IMR-90 (cell line): Measurements from ENCODE around the gene PSMD8. TPM values are rescaled to one million over a fixed set of nuclear protein-coding genes. Genes with fewer than 3 reads are reported as not detected.

ENCODE experiments used
- ATAC-seq: fragments of 200-7000 bp; cut with Tn5 transposase; 2 replicates; pipeline ENCODE4 v1.9.1; 2020; ENCODE audit warnings: low read depth, mild to moderate bottlenecking, moderate library complexity
- BruUV-seq: library from RNA; stranded (reverse); fragments of 400-500 nt; replicated peaks from 2 replicates; lab custom pipeline; 2021; lab: Mats Ljungman, UMichigan
- CTCF ChIA-PET: fragments of 300-600 bp; formaldehyde crosslinking; extraction: SDS; loops from one replicate; lab custom pipeline; 2021; ENCODE audit warnings: antibody characterized with exemption; lab: Yijun Ruan, JAX
- POLR2A ChIA-PET: fragments of 300-600 bp; sonication (Branson Sonifier 250); formaldehyde crosslinking; loops from one replicate; lab custom pipeline; 2022; ENCODE audit warnings: antibody characterized with exemption; ENCODE audit not compliant: unreplicated experiment; lab: Charles Lee
- DNase-seq: peaks from one replicate; pipeline ENCODE4 v3.0.0; 2013
- H2AFZ ChIP-seq: replicated peaks from 2 replicates; pipeline ENCODE3; 2013; ENCODE audit warnings: low read length, mild to moderate bottlenecking; ENCODE audit not compliant: poor library complexity
- H2AK5ac ChIP-seq: 2 replicates; pipeline ENCODE4 v1.6.1; 2013; ENCODE audit warnings: low read depth, low read length, inconsistent platforms
- H2AK9ac ChIP-seq: replicated peaks from 2 replicates; pipeline ENCODE3; 2013; ENCODE audit warnings: mild to moderate bottlenecking, low read depth, low read length, moderate library complexity; ENCODE audit not compliant: poor library complexity
- H2BK120ac ChIP-seq: 2 replicates; pipeline ENCODE4 v1.6.1; 2013; ENCODE audit warnings: low read depth, low read length, inconsistent platforms
- H2BK15ac ChIP-seq: 3 replicates; pipeline ENCODE4 v1.6.1; 2013; ENCODE audit warnings: low read depth, low read length, inconsistent platforms
- H2BK20ac ChIP-seq: 2 replicates; pipeline ENCODE4 v1.6.1; 2013; ENCODE audit warnings: low read depth, mild to moderate bottlenecking, inconsistent platforms, low read length, moderate library complexity
- H2BK5ac ChIP-seq: 2 replicates; pipeline ENCODE4 v1.6.1; 2013; ENCODE audit warnings: mild to moderate bottlenecking, low read depth, low read length, inconsistent platforms; ENCODE audit not compliant: poor library complexity, severe bottlenecking
- H3K14ac ChIP-seq: replicated peaks from 2 replicates; pipeline ENCODE4 v1.6.1; 2013; ENCODE audit warnings: low read depth, low read length, inconsistent platforms
- H3K18ac ChIP-seq: 2 replicates; pipeline ENCODE4 v1.6.1; 2013; ENCODE audit warnings: low read depth, low read length, control low read depth
- H3K23ac ChIP-seq: 2 replicates; pipeline ENCODE4 v1.6.1; 2013; ENCODE audit warnings: low read depth, low read length, inconsistent platforms
- H3K27ac ChIP-seq: 2 replicates; pipeline ENCODE4 v1.5.1; 2013; ENCODE audit warnings: mild to moderate bottlenecking, control low read depth, low read length; ENCODE audit not compliant: insufficient read depth
- H3K27me3 ChIP-seq: 2 replicates; pipeline ENCODE4 v1.6.1; 2013; ENCODE audit warnings: low read length; ENCODE audit not compliant: control insufficient read depth, insufficient read depth
- H3K36me3 ChIP-seq: 2 replicates; pipeline ENCODE4 v1.6.1; 2013; ENCODE audit warnings: low read length, mixed read lengths; ENCODE audit not compliant: control insufficient read depth, insufficient read depth
- H3K4ac ChIP-seq: 2 replicates; pipeline ENCODE4 v1.6.1; 2013; ENCODE audit warnings: low read depth, low read length, inconsistent platforms
- H3K4me1 ChIP-seq: 2 replicates; pipeline ENCODE4 v1.6.1; 2013; ENCODE audit warnings: low read length, mixed read lengths; ENCODE audit not compliant: control insufficient read depth, insufficient read depth
- H3K4me2 ChIP-seq: 2 replicates; pipeline ENCODE4 v1.6.1; 2013; ENCODE audit warnings: low read depth, mild to moderate bottlenecking, control low read depth, low read length, moderate library complexity
- H3K4me3 ChIP-seq: 2 replicates; pipeline ENCODE4 v1.5.1; 2013; ENCODE audit warnings: low read depth, mild to moderate bottlenecking, control low read depth, low read length, moderate library complexity; ENCODE audit not compliant: insufficient read depth
- H3K56ac ChIP-seq: 2 replicates; pipeline ENCODE4 v1.6.1; 2013; ENCODE audit warnings: low read length, inconsistent platforms; ENCODE audit not compliant: insufficient read depth; ENCODE audit errors: extremely low read depth
- H3K79me1 ChIP-seq, 2 experiments: 2 replicates each; pipeline ENCODE4 v1.6.1; 2013; ENCODE audit warnings: low read length in 2 of 2, inconsistent platforms in 1 of 2, low read depth in 1 of 2
- H3K9ac ChIP-seq: 2 replicates; pipeline ENCODE4 v1.6.1; 2013; ENCODE audit warnings: low read depth, low read length, control low read depth
- H3K9me1 ChIP-seq: 2 replicates; pipeline ENCODE4 v1.6.1; 2013; ENCODE audit warnings: low read length, inconsistent platforms; ENCODE audit not compliant: insufficient read depth
- H3K9me3 ChIP-seq: 2 replicates; pipeline ENCODE4 v1.6.1; 2013; ENCODE audit warnings: low read length; ENCODE audit not compliant: control insufficient read depth, insufficient read depth
- H4K20me1 ChIP-seq: 2 replicates; pipeline ENCODE4 v1.6.1; 2013; ENCODE audit warnings: low read length, inconsistent platforms; ENCODE audit not compliant: insufficient read depth
- H4K5ac ChIP-seq: 2 replicates; pipeline ENCODE4 v1.6.1; 2013; ENCODE audit warnings: mild to moderate bottlenecking, low read depth, low read length, control low read depth
- H4K8ac ChIP-seq, 2 experiments: 2 replicates each; pipeline ENCODE4 v1.6.1; 2013; ENCODE audit warnings: low read depth in 2 of 2, low read length in 2 of 2, control low read depth in 1 of 2, inconsistent platforms in 1 of 2
- H4K91ac ChIP-seq: 2 replicates; pipeline ENCODE4 v1.6.1; 2013; ENCODE audit warnings: low read depth, low read length, inconsistent platforms; ENCODE audit not compliant: insufficient read depth
- MAFK ChIP-seq: IDR thresholded peaks from 2 replicates; pipeline ENCODE4 v1.6.1; 2012; ENCODE audit warnings: low read depth, low read length, improper control_type of control experiment
- POLR2A ChIP-seq: IDR thresholded peaks from 2 replicates; pipeline ENCODE4 v1.6.1; 2012; ENCODE audit warnings: mild to moderate bottlenecking, low read depth, low read length
- WGBS, 2 experiments: methylation state at CpG; one replicate each; pipeline versions ENCODE4 v1.1.5 to v1.1.7; 2013; ENCODE audit warnings: missing lambda C conversion rate in 2 of 2; ENCODE audit not compliant: insufficient read length in 1 of 2; ENCODE audit errors: extremely low coverage in 2 of 2; 5-methylcytosine and 5-hydroxymethylcytosine counted together
- dilution Hi-C: fragments of 300-500 bp; cut with HindIII; formaldehyde crosslinking; loops from one replicate; pipeline ENCODE4 v1.14.3; 2018; ENCODE audit warnings: low sequenced_read_pairs; ENCODE audit not compliant: unreplicated experiment
- in situ Hi-C: fragments of 300-500 bp; cut with MboI; formaldehyde crosslinking; loops from 3 replicates; pipeline ENCODE4 v1.14.3; 2019; ENCODE audit warnings: low sequenced_read_pairs, inconsistent platforms, mixed read lengths
- intact Hi-C: fragments of 100-400 bp; cut with micrococcal nuclease; formaldehyde crosslinking; loops from 2 replicates; pipeline ENCODE4 v1.10.0; 2022
- polyA plus RNA-seq, 3 experiments: library from polyadenylated mRNA; depleted of rRNA; stranded (reverse); fragments of >200 nt; gene quantifications; 2 replicates each; pipeline ENCODE4 v1.2.3, GENCODE V29; 2012; ENCODE audit warnings: low replicate concordance in 1 of 3
- total RNA-seq: library from RNA; depleted of rRNA; stranded (reverse); fragments of >200 nt; gene quantifications from 2 replicates; pipeline ENCODE4 v1.2.3, GENCODE V29; 2012

Gene PSMD8
- total and polyA plus RNA-seq, 2 of the 4 experiments (the other 2 are of a cell fraction): 475 to 644 TPM

DNA sequence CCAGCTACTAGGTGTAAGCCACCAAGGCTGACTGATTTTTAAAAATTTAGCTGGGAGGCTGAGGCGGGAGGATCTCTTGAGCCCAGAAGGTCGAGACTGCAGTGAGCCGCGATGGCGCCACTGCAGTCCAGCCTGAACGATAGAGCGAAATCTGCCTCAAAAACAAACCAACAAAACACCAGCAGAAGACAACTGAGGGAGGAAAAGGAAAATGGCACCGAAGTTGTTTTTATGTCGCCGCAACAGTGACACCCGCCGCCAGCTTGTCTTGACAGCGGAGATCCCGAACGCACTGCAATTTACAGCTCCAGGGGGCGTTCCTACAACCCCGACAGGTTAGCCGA, 28.2 kb downstream of the PSMD8 start:
- Histone ChIP-seq H3K27ac (no peak overlapping the region), H3K4me1 (no peaks in the 10 kb centered on the region), H3K79me1 (peaks cover 6 to 12% of the 10 kb centered on the region in 2 experiments; a peak in 3 of 4 replicates), H2AK5ac (no peak overlapping the region), H3K9ac (peak overlapping the region; percentile 18; the same call in 1 of the 2 replicates), H3K4me2 (peak overlapping the region; percentile 96), H4K20me1 (no peaks in the 10 kb centered on the region), H3K36me3 (peaks cover 11% of the 10 kb centered on the region; the same call in 1 of the 2 replicates), H3K23ac (no peak overlapping the region), H4K5ac (no peak overlapping the region), H3K9me1 (0 out of 2 replicates have a peak, but pooled peaks cover 3% of the 10 kb centered on the region), H2BK15ac (no peak overlapping the region), H3K4ac (no peak overlapping the region), H3K56ac (no peak overlapping the region), H2AK9ac (no peak overlapping the region), H4K8ac (peak overlapping the region in 1 of 2 experiments; percentile 64; a peak in 2 of 4 replicates), H3K9me3 (no peaks in the 10 kb centered on the region), H2BK20ac (no peak overlapping the region), H3K18ac (no peak overlapping the region), H4K91ac (no peak overlapping the region), H2AFZ (peak overlapping the region; percentile 93), H2BK120ac (no peak overlapping the region), H2BK5ac (no peak overlapping the region), H3K14ac (no peak overlapping the region; the same call in 1 of the 2 replicates), H3K27me3 (no peaks in the 10 kb centered on the region), H3K4me3 (peak overlapping the region; percentile 52)
- POLR2A ChIA-PET: interaction anchor here (0.6 to 0.7 kb wide), 3 partner anchors 13 to 707 kb away, joined by 3 to 6 read pairs (median 4); no protein-coding TSS in a partner anchor
- peak; percentile 3 for ATAC-seq
- CTCF ChIA-PET: interaction anchor here (0.5 to 1.9 kb wide), 13 partner anchors 10 to 528 kb away, joined by 3 to 10 read pairs (median 3); partner anchors contain the start of genes GGN, MRPS12, PSMD8 and SARS2
- intact Hi-C loops (loop anchor here (2.0 kb wide), 1 partner anchor 216 kb away; the partner anchor contains the start of gene EIF3K), dilution Hi-C loops (no loop called here), in situ Hi-C loops (loop anchor here (25.0 kb wide), 1 partner anchor 535 kb away; the partner anchor contains the start of genes MRPS12 and SARS2)
- DNase-seq: no peak
- TF ChIP-seq MAFK (no peak), POLR2A (0 out of 2 replicates have a peak, but pooled peaks have one; percentile 37)
- BruUV-seq: no TSS peak
- WGBS, 2 experiments: 0% methylated on average over 5 of the region's 18 CpGs; no CpG with 5 or more reads in 1 of the 2 experiments
